Measurements from ENCODE around the gene GSC2. TPM values are rescaled to one million over a fixed set of nuclear protein-coding genes. Genes with fewer than 3 reads are reported as not detected.
A peak's percentile ranks its signal among the peaks of the same experiment; 100 is the strongest.

The GSC2 gene
- polyA plus RNA-seq, 3 donors, result not detected

DNA sequence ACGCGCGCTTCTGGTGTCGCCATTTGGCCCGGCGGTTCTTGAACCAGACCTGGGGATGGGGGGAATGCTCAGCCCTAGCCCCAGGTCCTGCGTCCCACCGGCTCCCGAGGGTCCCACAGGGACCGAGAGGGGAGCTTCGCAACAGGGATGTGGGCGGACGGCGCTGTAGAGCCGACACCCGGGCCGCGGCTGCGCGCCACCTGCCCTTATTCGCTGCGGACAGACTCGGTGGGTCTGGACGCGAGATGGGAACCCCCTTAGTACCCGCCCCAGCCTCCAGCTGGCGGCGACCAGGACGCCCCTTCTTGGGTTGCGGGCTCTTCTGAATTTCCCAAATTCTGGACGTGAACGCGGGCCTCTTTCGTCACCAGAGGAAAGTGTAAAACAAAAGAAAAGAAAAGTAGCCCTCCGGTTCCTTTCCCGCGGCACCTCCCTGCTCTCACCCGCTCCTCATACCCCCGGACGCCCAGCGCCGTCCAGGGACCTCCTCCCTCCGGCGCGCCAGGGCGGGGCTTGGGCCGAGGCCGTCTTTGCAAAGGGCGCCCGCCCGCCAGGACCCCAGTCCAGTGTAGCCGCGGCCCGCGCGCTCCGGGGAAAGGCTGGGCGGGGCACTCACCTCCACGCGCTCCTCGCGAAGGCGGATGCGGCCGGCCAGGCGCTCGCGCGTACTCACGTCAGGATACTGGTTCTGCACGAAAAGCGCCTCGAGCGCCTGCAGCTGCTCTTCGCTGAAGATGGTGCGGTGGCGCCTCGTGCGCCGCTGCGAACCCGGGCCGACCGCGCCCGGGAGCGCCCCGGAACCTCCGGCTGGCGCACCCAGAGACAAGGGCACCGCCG lies 827 bp downstream of the GSC2 start:
- no peak for TF ChIP-seq CTCF (IDR thresholded peaks at IDR 0.05)
- H3K4me1 ChIP-seq (ENCODE audit: control insufficient read depth in 1 of 2, insufficient read depth in 2 of 2, low read length in 2 of 2), result peaks cover 6 to 11% of the 10 kb centered on the region in 2 donors
- H3K27ac ChIP-seq (ENCODE audit: low read depth in 1 of 2, low read length in 2 of 2), result no peak overlapping the region
- H3K36me3 Mint-ChIP-seq, result peaks cover 0 to 10% of the 10 kb centered on the region in 2 donors
- H3K27ac Mint-ChIP-seq, result no peak overlapping the region
- H3K4me3 Mint-ChIP-seq, result peak overlapping the region; percentile 47 to 77
- H3K4me3 ChIP-seq (replicated peaks in 1 of 3; ENCODE audit: low read depth in 2 of 3, low read length in 3 of 3), result peak overlapping the region in 1 of 3 experiments; percentile 47
- peaks cover 8% of the 10 kb centered on the region for H3K4me1 Mint-ChIP-seq
- no peaks in the 10 kb centered on the region for H3K36me3 ChIP-seq (replicated peaks in 1 of 2; ENCODE audit: control insufficient read depth in 1 of 2, insufficient read depth in 2 of 2, low read length in 2 of 2)
- no peak overlapping the region for H3K9ac ChIP-seq (ENCODE audit: insufficient read depth, low read length, poor library complexity, severe bottlenecking)
- H3K27me3 Mint-ChIP-seq (ENCODE audit: low read depth in 3 of 3), result peaks cover 67 to 74% (median 68%) of the 10 kb centered on the region in 3 donors
- H3K79me2 ChIP-seq (ENCODE audit: insufficient read depth, low read length), result peaks cover 2% of the 10 kb centered on the region
- WGBS (ENCODE audit: insufficient coverage), result 4% methylated on average over 90 of the region's 92 CpGs
- H3K27me3 ChIP-seq (ENCODE audit: control insufficient read depth in 2 of 2, insufficient read depth in 2 of 2, low read length in 2 of 2), result peaks cover 35 to 62% of the 10 kb centered on the region in 2 donors
- H4K20me1 ChIP-seq (ENCODE audit: insufficient read depth, low read length), result no peaks in the 10 kb centered on the region
- peak overlapping the region; percentile 46 for H2AFZ ChIP-seq (ENCODE audit: insufficient read depth, low read depth, low read length, poor library complexity, severe bottlenecking)
- H3K4me2 ChIP-seq (replicated peaks; ENCODE audit: extremely low read depth, low read length, poor library complexity, severe bottlenecking), result peak overlapping the region; percentile 61
- DNase-seq, result no peak
- intact Hi-C loops (cut with micrococcal nuclease), result no loop called here
- H3K9me3 ChIP-seq (replicated peaks in 1 of 2; ENCODE audit: control insufficient read depth in 1 of 2, insufficient read depth in 1 of 2, low read length in 2 of 2), result peaks cover 10 to 13% of the 10 kb centered on the region in 2 donors
- peaks cover 0 to 16% (median 13%) of the 10 kb centered on the region in 7 donors for H3K9me3 Mint-ChIP-seq

- no peak overlapping the region for H3K27ac ChIP-seq (ENCODE audit: low read depth in 1 of 2, low read length in 2 of 2)
- Mint-ChIP-seq H3K4me3 (peak overlapping the region in 1 of 2 donors; percentile 77), H3K9me3 (peaks cover 0 to 16% (median 13%) of the 10 kb centered on the region in 7 donors), H3K36me3 (peaks cover 0 to 10% of the 10 kb centered on the region in 2 donors), H3K27ac (peak overlapping the region in 1 of 7 donors; percentile 78), H3K4me1 (peaks cover 12% of the 10 kb centered on the region), H3K27me3 (ENCODE audit: low read depth in 3 of 3) (peaks cover 62 to 66% (median 64%) of the 10 kb centered on the region in 3 donors)
- peaks cover 33 to 58% of the 10 kb centered on the region in 2 donors for H3K27me3 ChIP-seq (ENCODE audit: control insufficient read depth in 2 of 2, insufficient read depth in 2 of 2, low read length in 2 of 2)
- no peak for TF ChIP-seq CTCF (IDR thresholded peaks at IDR 0.05)
- no peaks in the 10 kb centered on the region for H3K36me3 ChIP-seq (replicated peaks in 1 of 2; ENCODE audit: control insufficient read depth in 1 of 2, insufficient read depth in 2 of 2, low read length in 2 of 2)
- peak overlapping the region; percentile 61 for H3K4me2 ChIP-seq (replicated peaks; ENCODE audit: extremely low read depth, low read length, poor library complexity, severe bottlenecking)
- peaks cover 14 to 18% of the 10 kb centered on the region in 2 donors for H3K4me1 ChIP-seq (ENCODE audit: control insufficient read depth in 1 of 2, insufficient read depth in 2 of 2, low read length in 2 of 2)
- no peak for DNase-seq
- WGBS (ENCODE audit: insufficient coverage), result 41% methylated on average over 23 of the region's 33 CpGs
- no peak overlapping the region for H3K4me3 ChIP-seq (replicated peaks in 1 of 3; ENCODE audit: low read depth in 2 of 3, low read length in 3 of 3)
- H4K20me1 ChIP-seq (ENCODE audit: insufficient read depth, low read length), result no peaks in the 10 kb centered on the region
- no peak overlapping the region for H3K9ac ChIP-seq (ENCODE audit: insufficient read depth, low read length, poor library complexity, severe bottlenecking)
- H3K9me3 ChIP-seq (replicated peaks in 1 of 2; ENCODE audit: control insufficient read depth in 1 of 2, insufficient read depth in 1 of 2, low read length in 2 of 2), result peaks cover 10 to 13% of the 10 kb centered on the region in 2 donors
- peaks cover 10% of the 10 kb centered on the region for H3K79me2 ChIP-seq (ENCODE audit: insufficient read depth, low read length)
- H2AFZ ChIP-seq (ENCODE audit: insufficient read depth, low read depth, low read length, poor library complexity, severe bottlenecking), result peak overlapping the region; percentile 46
- intact Hi-C loops (cut with micrococcal nuclease), result no loop called here
Observed at GRCh38 chr22:19148417-19149046, 1.6 kb downstream of the GSC2 start.
